GM06990 (cell line): ENCODE results near the gene CFD.
A peak's percentile ranks its signal among the peaks of the same experiment; 100 is the strongest.
"Not testable (repeated sequence)": the region's sequence is repeated elsewhere in the genome, so short reads cannot be mapped to it uniquely, and the experiment has no call there.

ENCODE experiments used
- DNase-seq: peaks from one replicate; pipeline ENCODE4 v3.0.0-alpha.2; 2011; ENCODE audit not compliant: insufficient read length; ENCODE audit errors: extremely low read depth
- H3K27me3 ChIP-seq: replicated peaks from 2 replicates; pipeline ENCODE4 v1.6.0; 2011; ENCODE audit warnings: low read length; ENCODE audit not compliant: control insufficient read depth, insufficient read depth
- H3K36me3 ChIP-seq: 2 replicates; pipeline ENCODE4 v1.5.1; 2011; ENCODE audit warnings: low read length; ENCODE audit not compliant: control insufficient read depth, insufficient read depth
- H3K4me3 ChIP-seq: replicated peaks from 2 replicates; pipeline ENCODE4 v1.5.1; 2011; ENCODE audit warnings: low read depth, mild to moderate bottlenecking, control low read depth, low read length
- TF ChIP-seq, protein P1 (sequence below): IDR thresholded peaks from 2 replicates; pipeline ENCODE4 v1.5.1; 2011; ENCODE audit warnings: low read length, control low read depth, mild to moderate bottlenecking, inconsistent platforms; ENCODE audit not compliant: insufficient read depth, poor library complexity, severe bottlenecking

CFD gene

DNA sequence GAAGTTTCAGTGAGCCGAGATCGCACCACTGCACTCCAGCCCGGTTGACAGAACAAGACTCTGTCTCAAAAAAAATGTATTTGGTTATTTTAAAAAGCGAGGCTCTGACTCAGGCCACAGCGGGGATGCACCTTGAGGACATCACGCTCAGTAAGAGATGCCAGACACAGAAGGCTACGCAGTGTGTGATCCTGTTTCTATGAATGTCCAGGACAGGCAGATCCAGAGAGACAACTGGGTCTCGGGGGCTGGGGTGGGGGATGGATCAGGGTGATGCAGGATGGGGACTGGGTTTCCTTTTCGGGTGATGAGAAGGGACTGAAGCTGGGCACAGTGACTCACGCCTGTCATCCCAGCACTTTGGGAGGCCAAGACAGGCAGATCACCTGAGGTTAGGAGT lies 28.1 kb downstream of the CFD start:
- TF ChIP-seq, protein P1, sequence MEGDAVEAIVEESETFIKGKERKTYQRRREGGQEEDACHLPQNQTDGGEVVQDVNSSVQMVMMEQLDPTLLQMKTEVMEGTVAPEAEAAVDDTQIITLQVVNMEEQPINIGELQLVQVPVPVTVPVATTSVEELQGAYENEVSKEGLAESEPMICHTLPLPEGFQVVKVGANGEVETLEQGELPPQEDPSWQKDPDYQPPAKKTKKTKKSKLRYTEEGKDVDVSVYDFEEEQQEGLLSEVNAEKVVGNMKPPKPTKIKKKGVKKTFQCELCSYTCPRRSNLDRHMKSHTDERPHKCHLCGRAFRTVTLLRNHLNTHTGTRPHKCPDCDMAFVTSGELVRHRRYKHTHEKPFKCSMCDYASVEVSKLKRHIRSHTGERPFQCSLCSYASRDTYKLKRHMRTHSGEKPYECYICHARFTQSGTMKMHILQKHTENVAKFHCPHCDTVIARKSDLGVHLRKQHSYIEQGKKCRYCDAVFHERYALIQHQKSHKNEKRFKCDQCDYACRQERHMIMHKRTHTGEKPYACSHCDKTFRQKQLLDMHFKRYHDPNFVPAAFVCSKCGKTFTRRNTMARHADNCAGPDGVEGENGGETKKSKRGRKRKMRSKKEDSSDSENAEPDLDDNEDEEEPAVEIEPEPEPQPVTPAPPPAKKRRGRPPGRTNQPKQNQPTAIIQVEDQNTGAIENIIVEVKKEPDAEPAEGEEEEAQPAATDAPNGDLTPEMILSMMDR = no peak
- H3K36me3 ChIP-seq = peaks cover 30% of the 10 kb centered on the region
- no peak for DNase-seq
- H3K4me3 ChIP-seq = no peak overlapping the region
- no peaks in the 10 kb centered on the region for H3K27me3 ChIP-seq

DNA sequence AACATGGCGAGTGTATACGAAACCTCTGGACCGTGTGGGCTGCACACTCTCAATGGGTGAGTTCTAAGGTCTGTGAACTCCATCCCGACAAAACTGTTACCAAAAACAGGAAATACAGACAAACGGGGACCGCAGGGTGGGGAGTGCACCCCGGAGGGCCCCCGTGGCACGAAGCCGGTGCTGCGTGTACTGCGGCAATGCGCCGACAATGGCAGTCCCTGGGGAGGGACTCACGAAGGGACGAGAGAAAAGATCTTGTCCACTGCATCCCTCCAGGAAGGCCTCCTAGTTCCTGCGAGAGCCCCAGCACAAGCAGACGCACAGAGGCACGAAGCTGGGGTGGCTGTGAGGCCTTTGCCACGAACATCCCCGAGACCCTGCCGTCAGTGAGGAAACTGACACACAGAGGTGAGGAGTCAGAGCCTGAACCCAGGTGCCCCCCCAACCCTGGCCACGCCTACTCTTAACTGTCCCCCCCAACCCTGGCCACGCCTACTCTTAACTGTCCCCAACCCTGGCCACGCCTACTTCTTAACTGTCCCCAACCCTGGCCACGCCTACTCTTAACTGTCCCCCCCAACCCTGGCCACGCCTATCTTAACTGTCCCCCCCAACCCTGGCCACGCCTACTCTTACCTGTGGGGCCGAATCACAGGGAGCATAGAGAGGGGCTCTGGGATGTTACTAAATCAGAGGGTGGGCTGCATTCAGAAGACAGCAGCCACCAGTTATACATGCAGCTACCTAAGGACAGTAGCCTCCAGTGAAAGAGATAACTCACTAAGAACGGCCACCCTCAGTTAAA lies 29.3 kb downstream of the CFD start:
- peaks cover 24% of the 10 kb centered on the region for H3K36me3 ChIP-seq
- TF ChIP-seq, protein P1 = no peak
- H3K27me3 ChIP-seq = no peaks in the 10 kb centered on the region
- H3K4me3 ChIP-seq = no peak overlapping the region
- DNase-seq = no peak

DNA sequence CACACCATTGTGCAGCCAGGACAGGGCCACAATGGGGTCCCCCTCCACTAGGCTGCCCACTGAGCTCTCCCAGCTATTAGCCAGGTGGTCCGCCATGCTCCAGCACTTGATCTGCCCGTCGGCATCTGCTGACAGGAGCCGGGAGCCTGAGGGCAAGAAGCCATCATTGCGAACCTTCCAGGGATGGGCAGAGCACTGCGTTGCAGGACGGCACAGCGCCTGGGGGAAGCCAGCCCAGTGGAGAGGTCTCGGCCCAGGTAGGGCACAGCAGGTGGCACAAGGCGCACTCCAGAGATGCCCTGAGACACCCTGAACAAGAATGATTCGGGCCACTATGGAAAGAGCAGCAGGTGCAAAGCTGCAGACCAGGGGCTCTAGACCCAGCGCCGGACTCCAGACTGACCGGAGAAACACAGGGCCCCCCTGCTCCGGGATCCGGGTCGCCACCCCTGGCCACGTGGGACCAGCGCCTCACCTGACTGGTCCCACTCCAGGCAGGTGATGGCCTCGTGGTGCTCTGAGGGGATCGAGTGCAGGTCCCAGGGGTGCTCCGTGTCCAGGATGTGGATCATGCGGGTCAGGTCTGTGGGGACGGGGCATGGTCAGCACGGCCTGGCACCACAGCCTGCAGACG lies 30.3 kb downstream of the CFD start:
- peaks cover 23% of the 10 kb centered on the region for H3K36me3 ChIP-seq
- TF ChIP-seq, protein P1 = no peak
- no peak overlapping the region for H3K4me3 ChIP-seq
- no peaks in the 10 kb centered on the region for H3K27me3 ChIP-seq
- DNase-seq = no peak

DNA sequence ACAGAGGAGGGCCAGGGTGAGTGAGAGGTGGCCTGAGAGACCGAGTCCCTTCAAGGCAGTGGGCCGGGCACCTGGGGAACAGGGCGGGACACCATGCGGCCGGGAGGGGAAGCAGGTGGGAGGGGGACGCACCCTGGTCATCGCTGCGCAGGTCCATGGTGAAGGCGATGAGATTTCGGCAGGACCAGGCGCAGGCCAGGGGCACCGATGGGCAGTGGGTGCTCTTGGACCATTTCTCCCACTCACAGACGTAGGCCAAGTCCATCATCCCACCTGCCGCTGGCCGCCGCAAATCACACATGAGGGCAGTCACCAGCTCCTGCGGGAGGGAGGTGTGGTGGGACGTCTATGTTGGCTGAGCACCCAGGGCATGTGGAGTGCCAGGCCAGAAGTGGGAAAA lies 31.4 kb downstream of the CFD start:
- Histone ChIP-seq H3K4me3 (no peak overlapping the region), H3K36me3 (peaks cover 18% of the 10 kb centered on the region), H3K27me3 (no peaks in the 10 kb centered on the region)
- TF ChIP-seq, protein P1 = no peak
- DNase-seq = no peak

DNA sequence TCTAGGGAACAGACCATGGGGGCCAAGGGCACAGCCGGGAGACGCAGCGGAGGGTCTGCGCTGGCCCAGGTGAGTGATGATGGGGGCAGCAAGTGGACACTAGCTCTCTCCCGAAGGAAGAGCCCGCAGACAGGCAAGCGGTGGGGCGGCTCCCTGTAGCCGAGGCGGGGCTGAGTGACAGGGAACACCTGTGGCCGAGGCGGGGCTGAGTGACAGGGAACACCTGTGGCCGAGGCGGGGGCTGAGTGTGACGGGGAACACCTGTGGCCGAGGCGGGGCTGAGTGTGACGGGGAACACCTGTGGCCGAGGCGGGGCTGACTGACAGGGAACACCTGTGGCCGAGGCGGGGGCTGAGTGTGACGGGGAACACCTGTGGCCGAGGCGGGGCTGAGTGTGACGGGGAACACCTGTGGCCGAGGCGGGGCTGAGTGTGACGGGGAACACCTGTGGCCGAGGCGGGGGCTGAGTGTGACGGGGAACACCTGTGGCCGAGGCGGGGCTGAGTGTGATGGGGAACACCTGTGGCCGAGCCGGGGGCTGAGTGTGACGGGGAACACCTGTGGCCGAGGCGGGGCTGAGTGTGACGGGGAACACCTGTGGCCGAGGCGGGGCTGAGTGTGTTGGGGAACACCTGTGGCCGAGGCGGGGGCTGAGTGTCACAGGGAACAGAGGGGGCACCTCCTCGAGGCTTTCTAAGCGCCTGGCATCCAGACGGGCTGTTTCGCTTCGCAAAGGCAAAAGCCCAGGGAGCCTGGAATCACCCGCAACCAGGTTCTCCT lies 32.1 kb downstream of the CFD start:
- DNase-seq, H3K27me3 ChIP-seq: not testable (repeated sequence)
- peaks cover 12% of the 10 kb centered on the region for H3K36me3 ChIP-seq
- peak overlapping the region; percentile 89 for H3K4me3 ChIP-seq
